HEK293 (cell line): ENCODE measurements around the gene SUSD3.

Experiments used
- CTCF ChIA-PET: fragments of 350-600 bp; formaldehyde crosslinking; extraction: SDS; loops from one replicate; lab custom pipeline; 2021; ENCODE audit warnings: antibody characterized with exemption; lab: Yijun Ruan, JAX
- POLR2A ChIA-PET: fragments of 300-600 bp; formaldehyde crosslinking; extraction: SDS; loops from one replicate; lab custom pipeline; 2020; ENCODE audit warnings: antibody characterized with exemption, inconsistent platforms; lab: Yijun Ruan, JAX
- H3K27ac ChIP-seq: fragments of 200-500 bp; sonication (Bioruptor generic); 2 replicates; pipeline ENCODE4 v1.5.1; 2014; ENCODE audit warnings: low read depth, low read length, control low read depth, inconsistent platforms; ENCODE audit errors: extremely low read depth
- H3K36me3 ChIP-seq, 2 experiments: fragments of 200-500 bp in 1 of 2; sonication (Bioruptor generic) in 1 of 2; 1 replicate in 1 of 2; 2 replicates in 1 of 2; pipeline ENCODE4 v1.5.1; 2014 to 2017; ENCODE audit warnings: inconsistent platforms in 2 of 2, low read length in 2 of 2; ENCODE audit not compliant: control insufficient read depth in 2 of 2, insufficient read depth in 1 of 2
- H3K4me1 ChIP-seq: fragments of 200-500 bp; sonication (Bioruptor generic); 2 replicates; pipeline ENCODE4 v1.5.1; 2014; ENCODE audit warnings: mild to moderate bottlenecking, low read length, inconsistent platforms; ENCODE audit not compliant: control insufficient read depth, insufficient read depth
- H3K4me3 ChIP-seq: 2 replicates; pipeline ENCODE4 v1.5.1; 2011; ENCODE audit warnings: low read depth, mild to moderate bottlenecking, control low read depth, low read length, moderate library complexity
- H3K9me3 ChIP-seq: fragments of 200-500 bp; sonication (Bioruptor generic); 2 replicates; pipeline ENCODE4 v1.5.1; 2014; ENCODE audit warnings: low read depth, low read length, inconsistent platforms; ENCODE audit not compliant: control insufficient read depth, insufficient read depth
- EGR2 ChIP-seq: fragments of 450-650 bp; formaldehyde crosslinking; IDR thresholded peaks from 2 replicates; pipeline ENCODE4 v1.5.1; 2016; ENCODE audit warnings: low read depth, missing biosample characterization, missing genetic modification characterization
- FEZF1 ChIP-seq: fragments of 450-650 bp; formaldehyde crosslinking; IDR thresholded peaks from 2 replicates; pipeline ENCODE4 v1.5.1; 2016; ENCODE audit warnings: missing biosample characterization, missing genetic modification characterization
- HOXA7 ChIP-seq: sonication (generic); formaldehyde crosslinking; IDR thresholded peaks from 2 replicates; pipeline ENCODE4 v1.8.1; 2022; ENCODE audit warnings: missing genetic modification reagents, borderline replicate concordance
- IKZF3 ChIP-seq: fragments of 450-650 bp; IDR thresholded peaks from 2 replicates; pipeline ENCODE4 v1.5.0; 2018; ENCODE audit warnings: missing biosample characterization, mild to moderate bottlenecking, missing genetic modification characterization, moderate library complexity
- INSM2 ChIP-seq: fragments of 450-650 bp; formaldehyde crosslinking; IDR thresholded peaks from 2 replicates; pipeline ENCODE4 v1.5.1; 2016; ENCODE audit warnings: missing biosample characterization, missing genetic modification characterization
- OVOL3 ChIP-seq: fragments of 450-650 bp; formaldehyde crosslinking; IDR thresholded peaks from 2 replicates; pipeline ENCODE4 v1.5.1; 2016; ENCODE audit warnings: missing biosample characterization, missing genetic modification characterization
- REST ChIP-seq: fragments of 450-650 bp; formaldehyde crosslinking; IDR thresholded peaks from 2 replicates; pipeline ENCODE4 v1.5.1; 2016; ENCODE audit warnings: missing biosample characterization, missing genetic modification characterization
- SETDB1 ChIP-seq: IDR thresholded peaks from one replicate; pipeline ENCODE4 v1.6.1; 2017; ENCODE audit warnings: mild to moderate bottlenecking, low read length, moderate library complexity, mixed read lengths; ENCODE audit not compliant: insufficient read length
- WT1 ChIP-seq: fragments of 450-650 bp; formaldehyde crosslinking; IDR thresholded peaks from 2 replicates; pipeline ENCODE4 v1.5.1; 2016; ENCODE audit warnings: missing biosample characterization, missing genetic modification characterization
- ZBTB26 ChIP-seq: fragments of 450-650 bp; formaldehyde crosslinking; optimal IDR thresholded peaks from 2 replicates; pipeline ENCODE3; 2016; ENCODE audit warnings: missing biosample characterization, mild to moderate bottlenecking, missing genetic modification characterization
- ZFHX2 ChIP-seq: fragments of 450-650 bp; formaldehyde crosslinking; conservative IDR thresholded peaks from 2 replicates; pipeline ENCODE4 v1.5.1; 2016; ENCODE audit warnings: missing biosample characterization, missing genetic modification characterization
- ZFP3 ChIP-seq: fragments of 450-650 bp; formaldehyde crosslinking; IDR thresholded peaks from 2 replicates; pipeline ENCODE4 v1.5.1; 2016; ENCODE audit warnings: low read depth, missing biosample characterization, missing genetic modification characterization
- ZFP37 ChIP-seq: fragments of 450-650 bp; formaldehyde crosslinking; IDR thresholded peaks from 2 replicates; pipeline ENCODE4 v1.5.1; 2016; ENCODE audit warnings: missing biosample characterization, missing genetic modification characterization
- ZFP69B ChIP-seq: fragments of 450-650 bp; formaldehyde crosslinking; IDR thresholded peaks from 2 replicates; pipeline ENCODE4 v1.5.1; 2016; ENCODE audit warnings: missing biosample characterization, missing genetic modification characterization
- ZNF133 ChIP-seq: fragments of 450-650 bp; formaldehyde crosslinking; IDR thresholded peaks from 2 replicates; pipeline ENCODE4 v1.5.1; 2016; ENCODE audit warnings: missing biosample characterization, missing genetic modification characterization
- ZNF155 ChIP-seq: fragments of 450-650 bp; formaldehyde crosslinking; IDR thresholded peaks from 2 replicates; pipeline ENCODE4 v1.5.1; 2016; ENCODE audit warnings: missing biosample characterization, missing genetic modification characterization
- ZNF202 ChIP-seq: fragments of 450-650 bp; formaldehyde crosslinking; IDR thresholded peaks from 2 replicates; pipeline ENCODE4 v1.5.1; 2016; ENCODE audit warnings: missing biosample characterization, missing genetic modification characterization, borderline replicate concordance
- ZNF211 ChIP-seq: fragments of 450-650 bp; formaldehyde crosslinking; IDR thresholded peaks from 2 replicates; pipeline ENCODE4 v1.5.1; 2016; ENCODE audit warnings: low read depth, missing biosample characterization, missing genetic modification characterization
- ZNF223 ChIP-seq: fragments of 450-650 bp; formaldehyde crosslinking; IDR thresholded peaks from 2 replicates; pipeline ENCODE4 v1.5.1; 2016; ENCODE audit warnings: missing biosample characterization, missing genetic modification characterization
- ZNF280C ChIP-seq: fragments of 450-650 bp; formaldehyde crosslinking; IDR thresholded peaks from 2 replicates; pipeline ENCODE4 v1.5.1; 2016; ENCODE audit warnings: missing biosample characterization, missing genetic modification characterization
- ZNF302 ChIP-seq: fragments of 450-650 bp; formaldehyde crosslinking; IDR thresholded peaks from 2 replicates; pipeline ENCODE4 v1.5.1; 2016; ENCODE audit warnings: missing biosample characterization, missing genetic modification characterization, low read depth
- ZNF513 ChIP-seq: fragments of 450-650 bp; IDR thresholded peaks from 2 replicates; pipeline ENCODE4 v1.5.1; 2018; ENCODE audit warnings: missing biosample characterization, missing genetic modification characterization
- ZNF530 ChIP-seq: fragments of 450-650 bp; formaldehyde crosslinking; IDR thresholded peaks from 2 replicates; pipeline ENCODE4 v1.5.1; 2016; ENCODE audit warnings: low read depth, missing biosample characterization, missing genetic modification characterization
- ZNF549 ChIP-seq: fragments of 450-650 bp; IDR thresholded peaks from 2 replicates; pipeline ENCODE4 v1.5.1; 2018; ENCODE audit warnings: missing biosample characterization, missing genetic modification characterization, mild to moderate bottlenecking, inconsistent platforms, moderate library complexity
- ZNF664 ChIP-seq: fragments of 450-650 bp; formaldehyde crosslinking; IDR thresholded peaks from 2 replicates; pipeline ENCODE4 v1.5.1; 2016; ENCODE audit warnings: missing biosample characterization, missing genetic modification characterization
- ZNF677 ChIP-seq: fragments of 450-650 bp; IDR thresholded peaks from 2 replicates; pipeline ENCODE4 v1.5.0; 2018; ENCODE audit warnings: missing biosample characterization, mild to moderate bottlenecking, missing genetic modification characterization, moderate library complexity
- ZNF785 ChIP-seq: fragments of 450-650 bp; formaldehyde crosslinking; IDR thresholded peaks from 2 replicates; pipeline ENCODE4 v1.5.1; 2016; ENCODE audit warnings: missing biosample characterization, missing genetic modification characterization

The SUSD3 gene

GRCh38 chr9:93077367-93077766 is 18.9 kb downstream of the SUSD3 start:
- H3K27ac ChIP-seq = no peak overlapping the region
- H3K4me3 ChIP-seq = no peak overlapping the region
- POLR2A ChIA-PET = no interaction called here
- no peak for TF ChIP-seq SETDB1
- TF ChIP-seq ZNF280C (tag by site-specific recombination) = no peak
- TF ChIP-seq ZNF155 (tag by site-specific recombination) = no peak
- TF ChIP-seq ZNF513 (tag by site-specific recombination) = no peak
- no peak for TF ChIP-seq ZFP37
- TF ChIP-seq REST (tag by site-specific recombination) = no peak
- no peak for TF ChIP-seq IKZF3 (tag by site-specific recombination)
- TF ChIP-seq ZNF202 (tag by site-specific recombination) = no peak
- TF ChIP-seq ZBTB26 (tag by site-specific recombination) = no peak
- TF ChIP-seq ZNF785 (tag by site-specific recombination) = no peak
- no peak for TF ChIP-seq ZNF133 (tag by site-specific recombination)
- TF ChIP-seq INSM2 (tag by site-specific recombination) = no peak
- TF ChIP-seq ZNF549 = no peak
- peak; percentile 89 for TF ChIP-seq ZFP3 (tag by site-specific recombination)
- no peak for TF ChIP-seq WT1 (tag by site-specific recombination)
- no peak for TF ChIP-seq ZNF677 (tag by site-specific recombination)
- TF ChIP-seq ZFHX2 (tag by site-specific recombination) = peak; percentile 70
- no peak for TF ChIP-seq HOXA7
- TF ChIP-seq ZNF223 (tag by site-specific recombination) = no peak
- no peak for TF ChIP-seq OVOL3
- TF ChIP-seq ZNF211 = no peak
- peak; percentile 73; the same call in 1 of the 2 replicates for TF ChIP-seq EGR2 (tag by site-specific recombination)
- no peak for TF ChIP-seq ZNF302 (tag by site-specific recombination)
- TF ChIP-seq ZNF664 = no peak
- TF ChIP-seq FEZF1 (tag by site-specific recombination) = no peak
- TF ChIP-seq ZNF530 (tag by site-specific recombination) = no peak
- TF ChIP-seq ZFP69B (tag by site-specific recombination) = no peak
- TF ChIP-seq, all 188 proteins: peak for 3
- H3K9me3 ChIP-seq = no peaks in the 10 kb centered on the region
- no peaks in the 10 kb centered on the region for H3K36me3 ChIP-seq
- H3K4me1 ChIP-seq = peaks cover 4% of the 10 kb centered on the region; the same call in 1 of the 2 replicates
- CTCF ChIA-PET = no interaction called here
